ENCODE data around the gene LDB1.

LDB1 gene

GRCh38 chr10:102083541-102083940 is 36.6 kb downstream of the LDB1 start:
- H3K27ac ChIP-seq (ENCODE audit: low read depth, low read length), result no peak overlapping the region
- no peak overlapping the region for H2BK5ac ChIP-seq (ENCODE audit: low read length)
- no peak overlapping the region for H3K18ac ChIP-seq (ENCODE audit: low read length)
- H3K4me3 ChIP-seq (ENCODE audit: low read length), result no peak overlapping the region
- no peak overlapping the region for H3K56ac ChIP-seq (ENCODE audit: low read length)
- no CpG with 5 or more reads among the region's 3 CpGs for WGBS (ENCODE audit: extremely low coverage, insufficient coverage, low lambda C conversion rate)
- H3K4ac ChIP-seq (ENCODE audit: low read depth, low read length), result no peak overlapping the region
- no peaks in the 10 kb centered on the region for H3K36me3 ChIP-seq (ENCODE audit: control insufficient read depth, insufficient read depth, low read length)
- no peak overlapping the region for H2AK5ac ChIP-seq (ENCODE audit: low read length)
- no peak for DNase-seq
- H3K4me2 ChIP-seq (ENCODE audit: low read length), result no peak overlapping the region
- no peak overlapping the region for H3K9ac ChIP-seq (ENCODE audit: low read length)
- no peak overlapping the region for H3K23ac ChIP-seq (ENCODE audit: low read length)
- no peaks in the 10 kb centered on the region for H3K79me2 ChIP-seq (ENCODE audit: control insufficient read depth, insufficient read depth, low read length)
- H2BK120ac ChIP-seq (ENCODE audit: low read depth, low read length), result no peak overlapping the region
- H2BK15ac ChIP-seq (replicated peaks; ENCODE audit: low read depth), result no peak overlapping the region
- no peaks in the 10 kb centered on the region for H3K79me1 ChIP-seq (ENCODE audit: low read length)
- no peak overlapping the region for H4K8ac ChIP-seq (ENCODE audit: low read depth, low read length)
- H4K5ac ChIP-seq (ENCODE audit: low read length), result no peak overlapping the region
- H3K27me3 ChIP-seq (ENCODE audit: insufficient read depth, low read length, poor library complexity), result no peaks in the 10 kb centered on the region
- no peaks in the 10 kb centered on the region for H3K4me1 ChIP-seq (ENCODE audit: control insufficient read depth, low read depth, low read length)

- no CpG with 5 or more reads among the region's 4 CpGs for WGBS (ENCODE audit: extremely low coverage, insufficient coverage, low lambda C conversion rate)
- Histone ChIP-seq H3K27me3 (ENCODE audit: insufficient read depth, low read length, poor library complexity) (no peaks in the 10 kb centered on the region), H4K8ac (ENCODE audit: low read depth, low read length) (no peak overlapping the region), H3K79me1 (ENCODE audit: low read length) (peaks cover 3% of the 10 kb centered on the region), H2AK5ac (ENCODE audit: low read length) (no peak overlapping the region), H3K56ac (ENCODE audit: low read length) (no peak overlapping the region), H3K36me3 (ENCODE audit: control insufficient read depth, insufficient read depth, low read length) (no peaks in the 10 kb centered on the region), H3K4me3 (ENCODE audit: low read length) (no peak overlapping the region), H2BK15ac (replicated peaks; ENCODE audit: low read depth) (no peak overlapping the region), H2BK120ac (ENCODE audit: low read depth, low read length) (no peak overlapping the region), H3K9ac (ENCODE audit: low read length) (no peak overlapping the region), H4K5ac (ENCODE audit: low read length) (no peak overlapping the region), H3K79me2 (ENCODE audit: control insufficient read depth, insufficient read depth, low read length) (no peaks in the 10 kb centered on the region), H3K4me2 (ENCODE audit: low read length) (no peak overlapping the region), H3K27ac (ENCODE audit: low read depth, low read length) (no peak overlapping the region), H2BK5ac (ENCODE audit: low read length) (no peak overlapping the region), H3K4me1 (ENCODE audit: control insufficient read depth, low read depth, low read length) (no peaks in the 10 kb centered on the region), H3K18ac (ENCODE audit: low read length) (no peak overlapping the region), H3K4ac (ENCODE audit: low read depth, low read length) (no peak overlapping the region), H3K23ac (ENCODE audit: low read length) (no peak overlapping the region)
- DNase-seq, result peak; percentile 77
Measured at GRCh38 chr10:102072673-102073527, 47.3 kb downstream of the LDB1 start.

GRCh38 chr10:102069071-102069470 is 51.1 kb downstream of the LDB1 start:
- no peaks in the 10 kb centered on the region for H3K27me3 ChIP-seq (ENCODE audit: insufficient read depth, low read length, poor library complexity)
- no peak overlapping the region for H3K4me3 ChIP-seq (ENCODE audit: low read length)
- no peak overlapping the region for H2AK5ac ChIP-seq (ENCODE audit: low read length)
- no peak overlapping the region for H3K18ac ChIP-seq (ENCODE audit: low read length)
- no peak overlapping the region for H2BK15ac ChIP-seq (replicated peaks; ENCODE audit: low read depth)
- no peak overlapping the region for H3K4ac ChIP-seq (ENCODE audit: low read depth, low read length)
- no peak for DNase-seq
- H2BK120ac ChIP-seq (ENCODE audit: low read depth, low read length), result no peak overlapping the region
- no peak overlapping the region for H4K8ac ChIP-seq (ENCODE audit: low read depth, low read length)
- H3K4me1 ChIP-seq (ENCODE audit: control insufficient read depth, low read depth, low read length), result no peaks in the 10 kb centered on the region
- no peak overlapping the region for H4K5ac ChIP-seq (ENCODE audit: low read length)
- H2BK5ac ChIP-seq (ENCODE audit: low read length), result no peak overlapping the region
- H3K79me2 ChIP-seq (ENCODE audit: control insufficient read depth, insufficient read depth, low read length), result no peaks in the 10 kb centered on the region
- H3K27ac ChIP-seq (ENCODE audit: low read depth, low read length), result no peak overlapping the region
- no peak overlapping the region for H3K23ac ChIP-seq (ENCODE audit: low read length)
- peaks cover 12% of the 10 kb centered on the region for H3K79me1 ChIP-seq (ENCODE audit: low read length)
- H3K36me3 ChIP-seq (ENCODE audit: control insufficient read depth, insufficient read depth, low read length), result no peaks in the 10 kb centered on the region
- no peak overlapping the region for H3K9ac ChIP-seq (ENCODE audit: low read length)
- no peak overlapping the region for H3K56ac ChIP-seq (ENCODE audit: low read length)
- no peak overlapping the region for H3K4me2 ChIP-seq (ENCODE audit: low read length)

GRCh38 chr10:102068216-102068615 is 52.0 kb downstream of the LDB1 start:
- Histone ChIP-seq H3K56ac (ENCODE audit: low read length) (no peak overlapping the region), H4K5ac (ENCODE audit: low read length) (no peak overlapping the region), H3K4me2 (ENCODE audit: low read length) (no peak overlapping the region), H3K18ac (ENCODE audit: low read length) (no peak overlapping the region), H3K9ac (ENCODE audit: low read length) (no peak overlapping the region), H3K36me3 (ENCODE audit: control insufficient read depth, insufficient read depth, low read length) (no peaks in the 10 kb centered on the region), H2BK15ac (replicated peaks; ENCODE audit: low read depth) (no peak overlapping the region), H2BK5ac (ENCODE audit: low read length) (no peak overlapping the region), H3K79me1 (ENCODE audit: low read length) (peaks cover 12% of the 10 kb centered on the region), H2AK5ac (ENCODE audit: low read length) (no peak overlapping the region), H4K8ac (ENCODE audit: low read depth, low read length) (no peak overlapping the region), H2BK120ac (ENCODE audit: low read depth, low read length) (no peak overlapping the region), H3K27ac (ENCODE audit: low read depth, low read length) (no peak overlapping the region), H3K4me1 (ENCODE audit: control insufficient read depth, low read depth, low read length) (no peaks in the 10 kb centered on the region), H3K79me2 (ENCODE audit: control insufficient read depth, insufficient read depth, low read length) (no peaks in the 10 kb centered on the region), H3K4ac (ENCODE audit: low read depth, low read length) (no peak overlapping the region), H3K23ac (ENCODE audit: low read length) (no peak overlapping the region), H3K27me3 (ENCODE audit: insufficient read depth, low read length, poor library complexity) (no peaks in the 10 kb centered on the region), H3K4me3 (ENCODE audit: low read length) (no peak overlapping the region)
- no peak for DNase-seq
- WGBS (ENCODE audit: extremely low coverage, insufficient coverage, low lambda C conversion rate), result no CpG with 5 or more reads among the region's 1 CpG

- H2BK120ac ChIP-seq (ENCODE audit: low read depth, low read length), result no peak overlapping the region
- H3K4me2 ChIP-seq (ENCODE audit: low read length), result no peak overlapping the region
- no peak overlapping the region for H2BK5ac ChIP-seq (ENCODE audit: low read length)
- no peak overlapping the region for H4K8ac ChIP-seq (ENCODE audit: low read depth, low read length)
- H3K56ac ChIP-seq (ENCODE audit: low read length), result no peak overlapping the region
- H3K9ac ChIP-seq (ENCODE audit: low read length), result no peak overlapping the region
- H3K23ac ChIP-seq (ENCODE audit: low read length), result no peak overlapping the region
- no peaks in the 10 kb centered on the region for H3K79me2 ChIP-seq (ENCODE audit: control insufficient read depth, insufficient read depth, low read length)
- H2AK5ac ChIP-seq (ENCODE audit: low read length), result no peak overlapping the region
- H3K27me3 ChIP-seq (ENCODE audit: insufficient read depth, low read length, poor library complexity), result no peaks in the 10 kb centered on the region
- no peak overlapping the region for H2BK15ac ChIP-seq (replicated peaks; ENCODE audit: low read depth)
- H3K4ac ChIP-seq (ENCODE audit: low read depth, low read length), result no peak overlapping the region
- no peak overlapping the region for H4K5ac ChIP-seq (ENCODE audit: low read length)
- no peak overlapping the region for H3K4me3 ChIP-seq (ENCODE audit: low read length)
- peaks cover 12% of the 10 kb centered on the region for H3K79me1 ChIP-seq (ENCODE audit: low read length)
- H3K18ac ChIP-seq (ENCODE audit: low read length), result no peak overlapping the region
- no CpG with 5 or more reads among the region's 18 CpGs for WGBS (ENCODE audit: extremely low coverage, insufficient coverage, low lambda C conversion rate)
- no peak for DNase-seq
- H3K27ac ChIP-seq (ENCODE audit: low read depth, low read length), result no peak overlapping the region
- H3K4me1 ChIP-seq (ENCODE audit: control insufficient read depth, low read depth, low read length), result no peaks in the 10 kb centered on the region
- H3K36me3 ChIP-seq (ENCODE audit: control insufficient read depth, insufficient read depth, low read length), result no peaks in the 10 kb centered on the region
Measured at GRCh38 chr10:102067091-102067916, 52.9 kb downstream of the LDB1 start.

Measured in mesendoderm (in vitro differentiated cells).